Vagina (tissue), 2 donors: ENCODE data around the gene MROH7.

Experiments
- CTCF ChIP-seq, 3 experiments: fragments of 450-650 bp in 2 of 3; fragments of 200-600 bp in 1 of 3; sonication (generic) in 1 of 3; IDR thresholded peaks; one replicate each; pipeline ENCODE4 v1.5.1; 2017 to 2019; ENCODE audit warnings: antibody characterized with exemption in 3 of 3, mild to moderate bottlenecking in 2 of 3, moderate library complexity in 2 of 3
- POLR2AphosphoS5 ChIP-seq, 2 donors: sonication (generic); formaldehyde crosslinking; IDR thresholded peaks; one replicate each; pipeline ENCODE4 v1.9.0; 2017; ENCODE audit warnings: antibody characterized with exemption in 2 of 2, mild to moderate bottlenecking in 2 of 2, low read depth in 1 of 2; ENCODE audit not compliant: insufficient read depth in 1 of 2

DNA sequence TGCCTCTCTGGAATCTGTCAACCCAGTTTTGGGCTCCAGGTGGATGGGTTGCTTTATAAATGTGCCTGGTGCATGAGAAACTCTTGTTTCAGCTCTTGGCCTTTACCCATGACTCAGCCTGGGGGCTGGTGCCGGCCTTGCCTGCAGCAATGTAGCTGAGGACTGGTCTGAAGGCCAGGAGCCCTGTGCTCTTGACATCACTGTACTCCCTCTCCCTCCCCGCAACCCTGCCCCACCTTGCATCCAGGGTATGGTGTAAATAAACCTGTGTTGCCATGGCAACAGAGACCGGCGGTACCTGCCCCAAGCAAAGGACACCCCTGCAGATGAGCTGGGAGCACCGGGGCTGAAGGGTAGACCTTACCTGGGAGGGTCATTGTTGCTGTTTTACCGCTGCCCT is 31.5 kb upstream of the MROH7 start:
- TF ChIP-seq CTCF (IDR thresholded peaks at IDR 0.05), result no peak
- TF ChIP-seq POLR2AphosphoS5 (IDR thresholded peaks at IDR 0.05; ENCODE audit: insufficient read depth in 1 of 2, low read depth in 1 of 2), result no peak
